22Rv1 (cell line): ENCODE results near the gene KATNB1.

ENCODE experiments used
- ZFX ChIP-seq: fragments of 450-650 bp; IDR thresholded peaks from 2 replicates; pipeline ENCODE4 v1.6.1; 2017; ENCODE audit warnings: antibody characterized with exemption, borderline replicate concordance
- TF ChIP-seq, protein P1 (sequence below): fragments of 450-650 bp; IDR thresholded peaks from 2 replicates; pipeline ENCODE4 v1.5.1; 2017; ENCODE audit warnings: mild to moderate bottlenecking

DNA sequence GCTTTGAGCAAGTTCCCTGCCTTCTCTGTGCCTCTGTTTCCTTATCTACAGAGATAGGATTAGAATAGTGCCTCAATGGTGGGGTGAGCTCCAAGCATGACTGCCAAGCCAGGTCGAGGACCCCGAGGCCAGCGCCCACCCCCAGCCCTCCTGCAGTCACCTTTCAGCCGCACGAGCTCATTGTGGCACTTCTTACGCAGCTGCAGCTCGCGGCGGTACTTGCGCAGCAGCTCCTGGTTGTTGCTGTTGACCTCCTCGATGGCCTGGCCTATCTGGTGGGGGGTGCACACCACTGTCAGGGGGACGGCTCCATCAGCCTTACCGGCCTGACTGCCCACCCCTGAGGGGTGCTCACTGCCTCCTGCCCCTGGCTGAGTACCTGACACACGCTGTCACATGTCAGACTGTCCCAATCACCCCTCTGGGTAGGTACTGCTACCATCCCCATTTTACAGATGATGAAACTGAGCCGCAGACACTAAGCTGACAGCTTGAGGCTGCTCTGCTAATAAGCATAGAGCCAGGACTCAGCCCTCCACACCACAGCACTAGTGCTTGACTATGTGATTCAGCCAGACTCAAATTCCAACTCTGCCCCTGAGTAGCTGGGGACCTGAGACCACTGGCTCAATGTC is 31.3 kb downstream of the KATNB1 start:
- TF ChIP-seq, protein P1, sequence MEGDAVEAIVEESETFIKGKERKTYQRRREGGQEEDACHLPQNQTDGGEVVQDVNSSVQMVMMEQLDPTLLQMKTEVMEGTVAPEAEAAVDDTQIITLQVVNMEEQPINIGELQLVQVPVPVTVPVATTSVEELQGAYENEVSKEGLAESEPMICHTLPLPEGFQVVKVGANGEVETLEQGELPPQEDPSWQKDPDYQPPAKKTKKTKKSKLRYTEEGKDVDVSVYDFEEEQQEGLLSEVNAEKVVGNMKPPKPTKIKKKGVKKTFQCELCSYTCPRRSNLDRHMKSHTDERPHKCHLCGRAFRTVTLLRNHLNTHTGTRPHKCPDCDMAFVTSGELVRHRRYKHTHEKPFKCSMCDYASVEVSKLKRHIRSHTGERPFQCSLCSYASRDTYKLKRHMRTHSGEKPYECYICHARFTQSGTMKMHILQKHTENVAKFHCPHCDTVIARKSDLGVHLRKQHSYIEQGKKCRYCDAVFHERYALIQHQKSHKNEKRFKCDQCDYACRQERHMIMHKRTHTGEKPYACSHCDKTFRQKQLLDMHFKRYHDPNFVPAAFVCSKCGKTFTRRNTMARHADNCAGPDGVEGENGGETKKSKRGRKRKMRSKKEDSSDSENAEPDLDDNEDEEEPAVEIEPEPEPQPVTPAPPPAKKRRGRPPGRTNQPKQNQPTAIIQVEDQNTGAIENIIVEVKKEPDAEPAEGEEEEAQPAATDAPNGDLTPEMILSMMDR: no peak
- no peak for TF ChIP-seq ZFX
